Activated CD8-positive, alpha-beta memory T cell treated with anti-CD3 and anti-CD28 coated beads, Interleukin-2, amount 50 U/mL, for 48 hours (primary cell): ENCODE measurements around the gene SLC5A6.
"Not testable (repeated sequence)": the region's sequence is repeated elsewhere in the genome, so short reads cannot be mapped to it uniquely, and the experiment has no call there.

ENCODE experiments used
- DNase-seq: peaks from one replicate; pipeline ENCODE4 v3.0.0-alpha.2; 2020

The SLC5A6 gene

DNA sequence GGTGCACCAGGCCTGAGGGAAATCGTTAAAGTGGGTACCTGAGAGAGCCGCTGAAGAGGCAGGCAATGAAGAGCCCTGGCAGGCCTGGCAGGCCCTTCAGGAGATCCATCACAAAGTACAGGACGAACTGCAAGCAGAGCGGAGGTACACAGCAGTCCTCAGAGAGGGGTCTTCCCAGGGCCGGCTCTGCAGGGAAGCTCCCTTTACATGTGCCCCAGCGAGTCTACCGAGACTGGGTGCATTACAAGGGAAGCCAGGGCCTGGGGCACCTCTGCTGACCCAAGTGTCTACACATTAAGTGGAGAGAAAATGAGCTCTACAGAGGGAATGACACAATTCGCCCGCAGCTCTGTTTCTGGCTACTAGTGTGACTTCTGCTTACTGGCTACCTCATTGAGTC is 8.3 kb downstream of the SLC5A6 start:
- no peak for DNase-seq

DNA sequence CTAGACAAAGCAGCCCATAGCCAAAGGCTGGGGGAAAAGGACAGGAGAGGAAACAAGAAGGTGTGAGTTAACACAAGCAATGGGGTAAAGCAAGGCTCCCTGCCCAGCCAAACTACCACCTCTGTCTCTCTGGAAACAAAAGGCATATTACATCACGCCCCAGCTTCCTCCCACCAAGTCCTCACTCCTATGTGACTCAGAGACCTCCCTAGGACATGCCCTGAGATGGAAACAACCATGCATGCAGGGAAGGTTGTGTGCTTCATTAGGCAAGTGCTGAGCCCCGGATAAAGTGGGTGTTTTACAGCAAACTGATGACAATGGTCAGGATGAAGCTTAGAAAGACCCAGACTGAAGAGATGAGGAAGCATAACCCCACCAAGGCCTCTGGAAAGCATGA is 9.2 kb downstream of the SLC5A6 start:
- no peak for DNase-seq

DNA sequence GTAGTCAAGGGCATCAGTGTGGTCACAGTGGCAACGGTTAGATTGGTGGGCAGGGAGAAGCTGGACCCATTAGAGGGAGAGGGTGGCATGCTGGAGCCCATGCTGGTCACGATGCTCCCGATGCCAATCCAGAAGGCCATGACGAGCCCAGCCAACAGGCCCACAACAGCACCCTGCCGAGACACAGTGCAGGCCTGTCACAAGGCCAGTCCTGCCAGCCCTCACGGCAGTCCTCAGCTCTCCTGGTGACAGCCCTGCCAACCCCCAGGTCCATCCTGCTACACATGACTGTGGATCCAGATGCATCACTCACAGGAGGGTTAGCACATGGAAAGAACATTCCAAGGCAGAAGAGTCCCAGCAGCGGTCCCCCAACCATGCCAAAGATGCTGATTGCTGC is 10.4 kb downstream of the SLC5A6 start:
- DNase-seq = no peak

DNA sequence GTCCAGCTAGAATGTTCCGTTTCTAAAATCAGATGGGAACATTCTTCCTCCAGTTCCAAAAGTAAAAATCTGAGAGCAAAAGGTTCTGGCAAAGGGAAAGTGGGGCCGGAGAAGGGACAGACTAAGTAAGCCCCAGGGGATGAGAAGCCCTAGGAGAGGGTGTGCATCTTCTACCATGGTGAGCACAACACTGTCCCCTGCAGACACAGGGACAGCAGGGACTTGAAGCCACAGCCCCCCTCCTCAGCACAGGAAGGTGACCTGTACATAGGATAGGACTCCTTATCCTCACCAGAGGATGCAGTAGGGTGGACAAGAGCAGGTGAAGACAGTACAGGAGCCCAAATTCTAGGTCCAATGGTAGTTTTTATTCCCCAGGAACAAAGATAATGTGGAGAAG is 12.8 kb downstream of the SLC5A6 start:
- DNase-seq = no peak

DNA sequence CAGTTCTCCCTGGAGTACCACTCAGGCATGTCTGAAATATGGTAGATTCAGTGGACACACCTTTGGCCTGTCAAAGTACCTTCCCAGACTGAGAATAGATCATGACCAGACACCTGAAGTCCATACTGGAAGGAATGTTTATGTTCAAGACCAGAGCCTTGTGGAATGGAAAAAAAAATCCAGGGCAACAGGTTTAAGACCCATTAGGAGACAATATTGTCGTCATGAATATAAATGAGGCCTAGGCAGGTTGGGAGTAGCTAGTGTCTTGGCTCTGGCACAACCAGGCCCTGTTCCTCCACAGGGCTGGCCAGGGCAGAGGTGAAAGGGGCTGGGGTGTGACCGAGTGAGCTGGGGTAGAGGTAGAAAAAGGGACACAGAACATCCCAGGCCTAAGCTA is 13.4 kb downstream of the SLC5A6 start:
- DNase-seq = no peak

DNA sequence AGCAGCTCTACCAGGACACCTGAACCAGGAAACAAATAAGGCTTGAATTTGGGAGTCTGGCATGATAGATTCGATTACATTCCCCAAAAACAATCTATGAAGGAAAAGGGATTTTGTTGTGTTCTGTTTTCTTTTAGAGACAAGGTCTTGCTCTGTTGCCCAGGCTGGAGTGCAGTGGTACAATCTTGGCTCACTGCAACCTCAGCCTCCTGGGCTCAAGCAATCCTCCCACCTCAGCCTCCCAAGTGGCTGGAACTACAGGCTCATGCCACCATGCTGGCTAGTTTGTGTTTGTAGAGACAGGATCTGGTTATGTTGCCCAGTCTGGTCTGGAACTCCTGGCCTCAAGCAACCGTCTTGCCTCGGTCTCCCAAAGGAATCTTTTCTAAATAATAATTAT is 14.0 kb downstream of the SLC5A6 start:
- not testable (repeated sequence) for DNase-seq

DNA sequence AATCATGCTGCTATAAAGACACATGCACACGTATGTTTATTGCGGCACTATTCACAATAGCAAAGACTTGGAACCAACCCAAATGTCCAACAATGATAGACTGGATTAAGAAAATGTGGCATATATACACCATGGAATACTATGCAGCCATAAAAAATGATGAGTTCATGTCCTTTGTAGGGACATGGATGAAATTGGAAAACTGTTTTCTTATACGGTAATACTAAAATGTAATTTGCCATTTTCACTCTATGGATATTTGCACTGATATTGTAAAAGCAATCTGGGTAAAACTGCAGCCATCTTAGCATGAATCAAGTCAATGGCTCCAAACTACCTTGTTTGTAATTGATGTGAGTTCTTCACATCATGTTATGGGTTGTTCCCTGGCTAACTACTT is 16.3 kb downstream of the SLC5A6 start:
- DNase-seq = not testable (repeated sequence)

DNA sequence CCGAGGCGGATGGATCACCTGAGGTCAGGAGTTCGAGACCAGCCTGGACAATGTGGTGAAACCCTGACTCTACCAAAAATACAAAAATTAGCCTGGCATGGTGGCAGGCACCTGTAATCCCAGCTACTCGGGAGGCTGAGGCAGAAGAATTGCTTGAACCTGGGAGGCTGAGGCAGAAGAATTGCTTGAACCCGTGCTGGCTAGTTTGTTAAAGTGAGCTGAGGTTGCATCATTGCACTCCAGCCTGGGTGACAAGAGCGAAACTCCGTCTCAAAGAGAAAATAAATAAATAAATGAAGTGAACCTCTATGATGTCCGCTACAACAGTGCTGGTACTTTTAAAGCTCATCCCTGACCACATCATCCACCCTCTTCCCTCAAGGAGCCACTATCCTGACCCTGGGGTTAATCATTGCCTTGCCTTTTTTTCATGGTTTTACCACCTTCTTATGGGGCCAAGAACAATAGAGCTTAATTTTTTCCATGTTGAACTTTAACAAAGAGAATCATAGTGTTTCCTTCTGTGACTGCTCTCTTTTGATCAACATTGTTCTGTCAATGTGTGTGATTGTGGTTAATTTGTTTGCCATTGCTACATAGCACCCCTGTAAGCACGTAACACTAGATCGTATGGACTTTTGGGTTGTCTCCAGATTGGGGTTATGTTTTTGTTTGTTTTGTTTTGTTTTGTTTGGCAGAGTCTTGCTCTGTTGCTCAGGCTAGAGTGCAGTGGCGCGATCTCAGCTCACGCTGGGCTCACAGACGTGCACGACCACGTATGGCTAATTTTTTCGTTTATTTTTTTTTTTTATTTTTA is 17.3 kb downstream of the SLC5A6 start:
- no peak for DNase-seq

DNA sequence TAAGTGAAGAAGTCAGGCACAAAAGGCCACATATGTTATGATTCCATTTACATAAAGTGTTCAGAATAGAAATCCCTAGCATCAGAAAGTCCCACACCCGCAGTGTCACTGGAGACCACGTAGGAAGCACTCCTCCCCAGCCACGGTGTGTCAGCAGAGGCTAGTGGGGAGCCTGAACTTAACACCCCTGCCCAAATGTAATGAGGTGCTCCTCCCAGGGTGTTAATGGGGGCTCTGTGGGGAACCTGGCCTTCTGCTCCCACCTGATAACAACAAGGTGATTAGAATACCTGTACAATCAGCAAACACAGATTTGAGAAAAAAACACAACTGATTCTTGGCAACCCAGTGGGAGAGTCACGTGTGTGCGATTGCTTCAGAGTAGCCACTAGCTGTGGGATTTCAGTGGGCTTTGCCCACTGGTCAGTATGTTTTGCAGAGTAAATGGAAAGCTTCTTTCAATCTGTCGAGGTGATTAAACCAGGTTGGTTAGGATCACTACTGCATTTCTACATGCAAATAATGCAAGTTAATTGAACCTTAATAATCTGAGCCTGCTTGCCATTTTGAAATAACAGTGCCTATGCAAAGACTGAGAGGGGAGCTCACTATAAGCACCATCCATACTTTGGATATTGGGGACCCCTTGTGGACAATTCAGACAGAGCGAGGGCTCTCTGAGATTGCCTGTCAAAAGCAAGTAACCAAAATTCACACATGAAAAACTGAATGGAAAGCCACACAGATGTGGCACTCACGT is 20.8 kb downstream of the SLC5A6 start:
- DNase-seq = no peak

DNA sequence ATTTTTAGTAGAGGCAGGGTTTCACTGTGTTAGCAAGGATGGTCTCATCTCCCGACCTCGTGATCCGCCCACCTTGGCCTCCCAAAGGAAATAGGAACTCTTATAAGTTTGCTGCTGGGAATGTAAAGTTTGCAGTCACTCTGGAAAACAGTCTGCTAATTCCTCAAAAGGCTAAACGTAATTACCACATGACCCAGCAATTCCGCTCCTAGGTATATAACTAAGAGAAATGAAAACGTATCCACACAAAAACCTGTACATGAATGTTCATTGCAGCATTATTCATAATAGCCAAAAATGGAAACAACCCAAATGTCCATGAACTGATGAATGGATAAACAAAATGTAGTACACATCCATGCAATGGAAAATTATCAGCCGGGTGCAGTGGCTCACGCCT is 22.1 kb downstream of the SLC5A6 start:
- DNase-seq = no peak

DNA sequence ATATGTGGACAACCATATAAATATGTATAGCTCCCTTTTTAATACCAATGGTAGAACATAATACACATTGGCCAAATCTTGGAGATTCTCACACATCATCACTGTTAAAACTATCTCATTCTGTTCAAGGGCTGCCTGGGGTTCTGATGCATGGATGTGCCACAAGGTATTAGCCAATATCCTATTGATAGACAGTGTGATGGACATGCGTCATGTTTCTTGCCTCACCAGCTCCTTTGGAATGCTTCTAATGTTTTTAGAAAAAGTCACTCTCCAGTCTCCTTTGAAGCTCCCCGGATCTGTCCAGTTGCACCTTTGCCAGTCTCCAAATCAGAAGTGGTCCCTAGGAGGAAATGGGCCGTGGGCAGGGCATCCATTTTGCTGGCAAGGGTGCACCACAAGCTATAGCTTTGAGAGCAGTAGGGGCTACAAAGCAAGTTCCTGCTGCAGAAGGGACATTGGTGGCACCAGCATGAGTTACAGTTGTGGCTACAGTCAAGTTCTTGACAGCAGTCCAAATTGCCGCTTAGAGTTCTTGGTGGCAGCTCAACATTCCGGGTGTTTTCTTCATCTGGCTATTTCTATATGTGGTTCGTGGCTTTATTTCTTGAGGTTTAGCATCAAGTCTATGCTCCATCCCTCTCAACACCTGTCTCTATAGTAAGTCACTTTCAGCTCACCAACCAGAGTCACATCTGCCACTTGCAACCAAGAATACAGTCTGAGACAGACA is 25.3 kb downstream of the SLC5A6 start:
- no peak for DNase-seq

DNA sequence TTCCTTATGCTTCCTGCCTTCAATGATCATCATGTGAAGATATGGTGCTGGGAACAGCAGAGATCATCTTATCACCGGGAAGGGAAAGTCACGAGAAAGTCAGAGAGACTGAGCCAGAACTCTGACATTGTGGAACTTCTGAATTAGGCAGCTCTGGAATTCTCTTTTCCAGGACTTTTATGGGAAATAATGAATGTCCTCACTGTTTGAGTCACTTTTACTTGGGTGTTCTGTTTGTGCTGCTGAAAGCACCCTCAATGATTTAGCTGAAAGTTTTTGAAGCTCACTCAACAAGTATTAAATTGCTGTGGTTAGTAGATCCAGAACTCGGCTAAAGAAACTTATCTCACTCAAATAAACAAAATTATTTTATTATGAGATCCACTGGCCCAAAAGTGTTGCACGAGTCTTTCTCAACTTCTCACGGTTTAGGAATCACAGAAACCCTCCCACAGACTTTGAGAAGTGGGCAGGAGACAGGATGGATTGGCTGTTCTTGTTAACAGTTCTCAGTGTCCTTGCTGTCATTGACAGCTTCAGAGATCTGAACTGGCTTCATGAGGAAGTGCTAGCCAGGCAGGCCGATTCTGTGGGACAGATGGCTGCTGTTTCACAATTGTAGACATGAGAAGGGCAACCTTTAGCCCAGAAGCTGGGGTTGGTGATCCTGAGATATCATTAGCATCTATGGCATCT is 26.6 kb downstream of the SLC5A6 start:
- DNase-seq = no peak

DNA sequence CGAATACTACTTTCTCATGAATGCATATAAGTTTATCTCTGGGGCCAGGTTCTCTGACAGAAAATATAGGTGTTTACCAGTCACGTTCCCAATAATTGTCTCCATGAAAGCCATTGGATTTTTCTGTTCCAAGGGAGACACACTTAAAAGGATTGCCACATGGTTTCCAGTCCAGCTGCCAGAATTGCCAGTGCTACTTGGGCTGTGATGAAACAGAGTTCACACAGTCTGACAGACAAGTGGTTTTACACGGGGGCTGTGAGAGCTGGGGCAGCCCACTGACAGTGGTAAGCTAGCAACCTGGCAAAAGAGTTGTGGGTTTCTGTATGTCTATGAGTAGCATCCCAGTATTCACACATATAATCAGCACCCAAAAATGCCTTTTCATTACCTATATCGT is 28.0 kb downstream of the SLC5A6 start:
- no peak for DNase-seq

DNA sequence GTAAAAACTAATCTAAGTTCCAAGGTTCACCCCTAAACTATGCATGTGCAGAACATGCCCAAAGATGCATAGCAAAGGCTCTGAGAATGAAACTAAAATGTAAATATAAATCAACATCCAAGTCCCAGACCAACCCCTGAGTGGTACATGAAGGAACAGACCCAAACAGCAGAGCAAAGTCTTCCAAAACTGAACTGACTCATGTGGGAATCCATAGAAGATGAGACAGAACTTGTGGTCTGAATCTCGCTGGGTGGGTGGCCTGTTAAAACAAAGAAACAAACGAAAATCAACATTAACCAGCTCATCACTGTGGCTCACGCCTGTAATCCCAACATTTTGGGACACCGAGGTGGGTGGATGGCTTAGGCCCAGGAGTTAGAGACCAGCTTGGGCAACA is 29.7 kb downstream of the SLC5A6 start:
- no peak for DNase-seq

DNA sequence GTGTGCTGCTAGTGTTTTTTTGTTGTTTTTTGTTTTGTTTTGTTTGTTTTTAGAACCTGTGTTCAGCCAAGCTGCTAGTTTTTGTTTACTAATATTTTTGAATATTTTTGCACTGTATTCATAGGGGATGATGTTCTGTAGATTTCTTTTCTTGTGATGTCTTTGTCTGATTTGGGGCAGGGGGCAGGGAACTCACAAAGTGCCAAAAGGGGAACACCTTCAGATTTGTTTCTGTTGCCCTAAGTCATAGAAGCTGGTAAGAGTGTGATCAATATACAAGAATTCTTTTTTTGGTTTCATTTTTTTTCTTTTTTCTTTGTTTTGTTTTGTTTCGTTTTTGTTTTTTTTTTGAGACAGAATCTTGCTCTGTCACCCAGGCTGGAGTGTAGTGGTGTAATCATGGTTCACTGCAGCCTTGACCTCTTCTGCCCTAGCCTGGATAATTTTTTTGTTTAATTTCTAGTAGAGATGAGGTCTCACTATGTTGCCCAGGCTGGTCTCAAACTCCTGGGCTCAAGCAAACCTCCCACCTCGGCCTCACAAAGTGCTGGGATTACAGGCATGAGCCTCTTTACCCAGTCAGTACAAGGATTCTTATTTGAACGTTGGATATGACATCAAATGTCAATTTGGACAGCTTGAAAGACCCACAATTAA is 32.6 kb downstream of the SLC5A6 start:
- no peak for DNase-seq

DNA sequence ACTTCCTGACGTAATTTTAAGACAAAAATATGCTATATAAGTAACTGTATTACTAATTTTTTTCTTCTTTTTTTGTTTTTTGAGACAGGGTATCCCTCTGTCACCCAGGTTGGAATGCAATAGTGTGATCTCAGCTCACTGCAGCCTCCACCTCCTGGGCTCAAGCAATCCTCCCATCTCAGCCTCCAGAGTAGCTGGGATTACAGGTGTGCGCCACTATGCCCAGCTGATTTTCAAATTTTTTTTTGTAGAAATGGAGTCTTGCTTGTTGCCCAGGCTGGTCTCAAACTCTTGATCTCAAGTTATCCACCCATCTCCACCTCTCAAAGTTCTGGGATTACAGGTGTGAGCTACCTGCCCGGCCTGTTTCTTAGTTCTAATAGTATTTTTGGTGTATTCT is 33.6 kb downstream of the SLC5A6 start:
- DNase-seq = no peak

DNA sequence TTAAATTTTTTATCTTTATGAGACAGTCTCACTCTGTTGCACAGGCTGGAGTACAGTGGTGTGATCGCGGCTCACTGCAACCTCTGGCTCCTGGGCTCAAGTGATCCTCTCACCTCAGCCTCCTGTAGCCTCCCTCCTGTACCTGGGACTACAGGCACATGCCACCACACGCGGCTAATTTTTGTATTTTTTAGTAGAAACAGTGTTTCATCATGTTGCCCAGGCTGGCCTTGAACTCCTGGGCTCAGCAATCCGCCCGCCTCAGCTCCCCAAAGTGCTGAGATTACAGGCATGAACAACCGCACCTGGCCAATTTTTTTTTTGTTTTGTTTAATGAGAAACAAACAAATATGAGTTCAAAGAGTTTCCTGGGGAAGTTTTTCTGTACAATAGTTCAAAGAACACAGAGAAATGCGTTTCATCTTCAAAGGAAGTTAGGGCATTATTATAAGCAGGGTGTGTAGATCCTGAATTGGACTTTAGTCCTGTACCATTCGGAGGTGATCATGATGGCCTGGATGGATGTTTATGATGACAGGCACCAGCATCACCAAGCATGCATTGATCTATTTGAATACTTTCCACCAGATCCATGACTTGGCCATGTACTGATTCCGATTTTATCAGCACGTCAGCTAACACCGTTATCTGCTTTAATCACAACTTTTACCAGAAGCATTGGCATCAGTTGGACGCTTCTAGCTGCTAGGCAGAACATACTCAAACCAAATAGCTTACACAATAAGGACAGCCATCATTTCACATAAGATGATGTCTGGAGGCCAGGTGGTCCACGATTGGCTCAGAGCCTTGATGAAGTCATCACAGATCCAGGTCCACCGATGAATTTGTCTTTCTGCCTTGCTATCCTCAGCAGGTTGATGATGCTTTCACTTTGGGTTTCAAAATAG is 34.4 kb downstream of the SLC5A6 start:
- no peak for DNase-seq

DNA sequence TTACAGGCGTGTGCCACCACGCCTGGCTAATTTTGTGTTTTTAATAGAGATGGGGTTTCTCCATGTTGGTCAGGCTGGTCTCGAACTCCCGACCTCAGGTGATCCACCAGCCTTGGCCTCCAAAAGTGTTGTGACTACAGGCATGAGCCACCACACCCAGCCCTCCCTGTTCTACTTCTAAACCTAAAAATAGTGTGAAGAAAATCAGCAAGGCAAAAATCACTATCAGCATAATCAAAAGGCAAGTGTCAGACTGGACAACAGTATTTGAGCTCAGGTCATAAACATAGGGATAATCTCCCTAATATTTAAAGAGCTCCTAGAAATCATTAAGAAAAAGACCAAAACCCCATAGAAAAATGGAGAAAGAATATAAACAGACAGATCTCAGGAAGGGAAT is 36.3 kb downstream of the SLC5A6 start:
- not testable (repeated sequence) for DNase-seq

DNA sequence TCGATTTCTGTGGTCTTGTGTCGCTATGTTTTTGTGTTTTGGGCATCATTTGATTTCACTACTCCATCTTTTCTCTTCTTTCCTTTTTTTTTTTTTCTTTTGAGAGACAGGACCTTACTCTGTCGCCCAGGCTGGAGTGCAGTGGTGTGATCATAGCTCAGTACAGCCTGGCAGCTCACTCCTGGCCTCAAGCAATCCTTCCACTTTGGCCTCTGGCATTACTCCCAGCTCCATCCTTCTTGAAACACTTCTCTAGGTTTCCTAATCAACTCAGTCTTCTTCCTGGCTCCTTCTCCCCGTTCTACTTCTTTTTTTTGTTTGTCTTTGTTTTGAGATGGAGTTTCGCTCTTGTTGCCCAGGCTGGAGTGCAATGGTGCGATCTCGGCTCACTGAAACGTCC is 36.7 kb downstream of the SLC5A6 start:
- no peak for DNase-seq

DNA sequence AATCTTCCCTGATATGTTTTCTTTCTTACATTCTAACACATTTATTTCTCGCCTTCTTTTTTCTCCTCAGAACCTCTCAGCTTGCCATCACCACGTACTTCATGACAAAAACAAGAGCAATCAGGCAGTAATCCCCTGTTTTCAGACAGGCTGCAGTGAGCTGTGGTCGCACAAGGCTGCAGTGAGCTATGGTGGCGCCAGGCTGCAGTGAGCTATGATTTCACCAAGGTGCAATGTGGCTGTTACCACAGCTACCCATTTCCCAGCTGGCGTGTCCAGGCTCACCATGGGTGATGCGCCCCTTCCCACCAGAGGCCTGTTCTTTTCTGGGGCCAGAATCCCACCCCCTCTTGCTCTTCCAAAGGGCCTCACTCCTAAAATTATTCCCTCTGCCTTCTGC is 37.4 kb downstream of the SLC5A6 start:
- DNase-seq = no peak

DNA sequence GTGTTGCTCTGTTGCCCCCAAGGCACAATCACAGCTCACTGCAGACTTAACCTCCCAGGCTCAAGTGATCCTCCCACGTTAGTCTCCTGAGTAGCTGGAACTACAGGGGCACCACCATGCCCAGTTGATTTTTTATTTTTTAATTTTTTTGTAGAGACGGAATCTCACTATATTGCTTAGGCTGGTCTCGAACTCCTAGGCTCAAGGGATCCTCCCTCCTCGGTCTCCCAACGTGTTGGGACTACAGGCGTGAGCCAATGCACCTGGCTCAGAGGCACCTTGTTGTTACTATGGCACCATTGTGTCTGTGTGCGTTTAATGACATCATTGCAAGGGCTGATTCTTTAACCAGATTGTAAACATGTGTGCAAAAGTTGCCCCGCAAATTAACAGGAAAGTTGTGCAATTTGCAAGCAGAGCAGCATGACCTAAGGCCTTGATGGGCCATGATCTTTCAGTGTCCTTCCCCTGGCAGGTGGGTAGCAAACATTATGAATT is 40.7 kb downstream of the SLC5A6 start:
- no peak for DNase-seq
